Lower leg skin (tissue), 3 donors: ENCODE measurements around the gene MDH1B.
"Not testable (repeated sequence)": the region's sequence is repeated elsewhere in the genome, so short reads cannot be mapped to it uniquely, and the experiment has no call there.

Experiments
- CTCF ChIP-seq, 3 donors: fragments of 450-650 bp; IDR thresholded peaks; one replicate each; pipeline ENCODE4 v1.5.1; 2016; ENCODE audit warnings: antibody characterized with exemption in 3 of 3, mild to moderate bottlenecking in 3 of 3, moderate library complexity in 2 of 3
- POLR2A ChIP-seq, 2 donors: fragments of 450-650 bp; IDR thresholded peaks; one replicate each; pipeline ENCODE4 v1.6.1; 2016 to 2017; ENCODE audit warnings: antibody characterized with exemption in 2 of 2, mild to moderate bottlenecking in 1 of 2, moderate library complexity in 1 of 2

- TF ChIP-seq POLR2A, CTCF (IDR thresholded peaks at IDR 0.05): not testable (repeated sequence)
These were observed 49.9 kb downstream of the MDH1B start for GRCh38 chr2:206715183-206715582.
